ENCODE data around the gene PSMG3. TPM values are rescaled to one million over a fixed set of nuclear protein-coding genes. Genes with fewer than 3 reads are reported as not detected.

The PSMG3 gene
- total RNA-seq, 4 donors from 2014 or later, result 33.0 to 67.5 (median 47.7) TPM

GRCh38 chr7:1607001-1607400 lies 37.2 kb upstream of the PSMG3 start:
- no peaks in the 10 kb centered on the region for H3K27me3 ChIP-seq
- TF ChIP-seq POLR2A (IDR thresholded peaks at IDR 0.05) (no peak), CTCF (IDR thresholded peaks at IDR 0.05) (no peak)
- no peak for DNase-seq

GRCh38 chr7:1604383-1604782 lies 34.6 kb upstream of the PSMG3 start:
- Histone ChIP-seq H3K36me3 (no peaks in the 10 kb centered on the region), H3K9me3 (no peaks in the 10 kb centered on the region), H3K4me1 (no peaks in the 10 kb centered on the region), H3K4me3 (no peak overlapping the region), H3K27ac (no peak overlapping the region), H3K27me3 (no peaks in the 10 kb centered on the region)
- TF ChIP-seq CTCF (IDR thresholded peaks at IDR 0.05) (no peak), POLR2A (IDR thresholded peaks at IDR 0.05) (no peak)
- no peak for DNase-seq

More at GRCh38 chr7:1607001-1607400, 37.2 kb upstream of the PSMG3 start:
- Histone ChIP-seq H3K4me1 (no peaks in the 10 kb centered on the region), H3K9me3 (no peaks in the 10 kb centered on the region), H3K36me3 (no peaks in the 10 kb centered on the region), H3K27ac (no peak overlapping the region), H3K4me3 (no peak overlapping the region)

- Histone ChIP-seq H3K4me3 (no peak overlapping the region), H3K36me3 (no peaks in the 10 kb centered on the region), H3K9me3 (no peaks in the 10 kb centered on the region), H3K27ac (no peak overlapping the region), H3K27me3 (no peaks in the 10 kb centered on the region), H3K4me1 (no peaks in the 10 kb centered on the region)
- no peak for DNase-seq
- TF ChIP-seq POLR2A (IDR thresholded peaks at IDR 0.05), result no peak
These were observed 33.8 kb upstream of the PSMG3 start for GRCh38 chr7:1603346-1604225.

- no peak for DNase-seq
- H3K27me3 ChIP-seq, result no peaks in the 10 kb centered on the region
- H3K4me1 ChIP-seq, result no peaks in the 10 kb centered on the region
- no peak overlapping the region for H3K4me3 ChIP-seq
- no peaks in the 10 kb centered on the region for H3K36me3 ChIP-seq
- H3K27ac ChIP-seq, result no peak overlapping the region
- H3K9me3 ChIP-seq, result no peaks in the 10 kb centered on the region
- TF ChIP-seq POLR2A (IDR thresholded peaks at IDR 0.05), result no peak
These were observed 32.6 kb upstream of the PSMG3 start for GRCh38 chr7:1602386-1602785.

- H3K27me3 ChIP-seq, result no peaks in the 10 kb centered on the region
- TF ChIP-seq CTCF (IDR thresholded peaks at IDR 0.05) (no peak), POLR2A (IDR thresholded peaks at IDR 0.05) (no peak)
- H3K4me3 ChIP-seq, result no peak overlapping the region
These were observed 32.1 kb upstream of the PSMG3 start for GRCh38 chr7:1601956-1602355.

GRCh38 chr7:1599640-1600395 lies 30.0 kb upstream of the PSMG3 start:
- no peak for DNase-seq

More at GRCh38 chr7:1601956-1602355, 32.1 kb upstream of the PSMG3 start:
- DNase-seq, result no peak
- Histone ChIP-seq H3K4me1 (no peaks in the 10 kb centered on the region), H3K9me3 (no peaks in the 10 kb centered on the region), H3K36me3 (no peaks in the 10 kb centered on the region), H3K27ac (no peak overlapping the region)

More at GRCh38 chr7:1599640-1600395, 30.0 kb upstream of the PSMG3 start:
- TF ChIP-seq CTCF (IDR thresholded peaks at IDR 0.05) (no peak), POLR2A (IDR thresholded peaks at IDR 0.05) (no peak)
- Histone ChIP-seq H3K4me1 (no peaks in the 10 kb centered on the region), H3K36me3 (no peaks in the 10 kb centered on the region), H3K27me3 (no peaks in the 10 kb centered on the region), H3K9me3 (no peaks in the 10 kb centered on the region), H3K4me3 (no peak overlapping the region), H3K27ac (no peak overlapping the region)

All from Peyer's patch (tissue), 4 donors.